H1 (cell line): ENCODE data around the gene EIF4E2. TPM values are rescaled to one million over a fixed set of nuclear protein-coding genes. Genes with fewer than 3 reads are reported as not detected.

Source experiments
- CTCF ChIA-PET: fragments of 300-600 bp; sonication (Branson Sonifier 250); formaldehyde crosslinking; loops from one replicate; lab custom pipeline; 2021; ENCODE audit not compliant: partially characterized antibody; lab: Charles Lee
- POLR2A ChIA-PET: fragments of 300-600 bp; sonication (Branson Sonifier 250); formaldehyde crosslinking; loops from one replicate; lab custom pipeline; 2021; ENCODE audit warnings: inconsistent platforms; ENCODE audit not compliant: partially characterized antibody; lab: Charles Lee
- DNase-seq, 2 experiments: peaks; one replicate each; pipeline versions ENCODE4 v3.0.0 to v3.0.0-alpha.2; 2010 to 2022; ENCODE audit warnings: low spot score in 2 of 2, low read depth in 1 of 2, mixed read lengths in 1 of 2
- FAIRE-seq: peaks from 2 replicates; lab custom pipeline; 2011; peaks lifted over from hg19 to GRCh38; lab: Jason Lieb, UNC
- H2AFZ ChIP-seq: 2 replicates; pipeline ENCODE4 v1.8.1; 2012; ENCODE audit warnings: low read length, inconsistent platforms
- H2AK5ac ChIP-seq: 2 replicates; pipeline ENCODE4 v1.6.1; 2013; ENCODE audit warnings: low read depth, low read length
- H2BK120ac ChIP-seq: replicated peaks from 2 replicates; pipeline ENCODE3; 2013; ENCODE audit warnings: low read depth, low read length, inconsistent platforms
- H2BK12ac ChIP-seq: 2 replicates; pipeline ENCODE4 v1.6.1; 2013; ENCODE audit warnings: low read depth, low read length
- H2BK15ac ChIP-seq: 2 replicates; pipeline ENCODE4 v1.6.1; 2013; ENCODE audit warnings: low read length
- H2BK20ac ChIP-seq: 2 replicates; pipeline ENCODE4 v1.6.1; 2013; ENCODE audit warnings: low read length
- H2BK5ac ChIP-seq: 2 replicates; pipeline ENCODE4 v1.6.1; 2013; ENCODE audit warnings: low read depth, low read length
- H3K14ac ChIP-seq: 2 replicates; pipeline ENCODE4 v1.6.1; 2013; ENCODE audit warnings: inconsistent platforms; ENCODE audit not compliant: insufficient read length
- H3K18ac ChIP-seq: 2 replicates; pipeline ENCODE4 v1.6.1; 2013; ENCODE audit warnings: low read length; ENCODE audit errors: extremely low read depth
- H3K23ac ChIP-seq: 2 replicates; pipeline ENCODE4 v1.6.1; 2013; ENCODE audit warnings: inconsistent platforms; ENCODE audit not compliant: insufficient read length
- H3K23me2 ChIP-seq: 2 replicates; pipeline ENCODE4 v1.6.1; 2013; ENCODE audit warnings: low read depth, low read length
- H3K27ac ChIP-seq: 2 replicates; pipeline ENCODE4 v1.6.1; 2011; ENCODE audit warnings: low read depth, low read length, inconsistent platforms
- H3K27me3 ChIP-seq, 4 experiments: replicated peaks in 1 of 4; 1 replicate in 1 of 4; 2 replicates in 3 of 4; pipeline versions ENCODE4 v1.6.1 to v1.8.1; 2011 to 2013; ENCODE audit warnings: low read length in 3 of 4, mild to moderate bottlenecking in 3 of 4, inconsistent platforms in 2 of 4, mixed read lengths in 2 of 4, moderate library complexity in 1 of 4; ENCODE audit not compliant: control insufficient read depth in 3 of 4, insufficient read depth in 3 of 4; ENCODE audit errors: extremely low read depth in 1 of 4
- H3K36me3 ChIP-seq, 4 experiments: 2 replicates each; pipeline versions ENCODE4 v1.6.1 to v1.8.1; 2011 to 2013; ENCODE audit warnings: mild to moderate bottlenecking in 4 of 4, low read length in 3 of 4, moderate library complexity in 2 of 4, control low read depth in 1 of 4, inconsistent platforms in 1 of 4; ENCODE audit not compliant: insufficient read depth in 4 of 4, control insufficient read depth in 2 of 4
- H3K4ac ChIP-seq: replicated peaks from 2 replicates; pipeline ENCODE3; 2013; ENCODE audit warnings: low read length, low read depth, mixed read lengths, inconsistent platforms; ENCODE audit not compliant: insufficient read length
- H3K4me1 ChIP-seq, 4 experiments: replicated peaks in 1 of 4; 1 replicate in 1 of 4; 2 replicates in 3 of 4; pipeline versions ENCODE4 v1.6.1 to v1.8.1; 2011 to 2013; ENCODE audit warnings: low read length in 3 of 4, inconsistent platforms in 2 of 4, mixed read lengths in 1 of 4; ENCODE audit not compliant: insufficient read depth in 4 of 4, control insufficient read depth in 3 of 4
- H3K4me2 ChIP-seq, 2 experiments: 2 replicates each; pipeline versions ENCODE4 v1.6.1 to v1.8.1; 2011 to 2013; ENCODE audit warnings: low read depth in 2 of 2, low read length in 2 of 2, control low read depth in 1 of 2, inconsistent platforms in 1 of 2, mild to moderate bottlenecking in 1 of 2; ENCODE audit not compliant: insufficient read depth in 1 of 2
- H3K4me3 ChIP-seq, 4 experiments: fragments of 200-600, 300-600 bp in 1 of 4; sonication (generic), shearing (Covaris generic), sonication (Bioruptor Twin) in 1 of 4; 2 replicates each; pipeline versions ENCODE4 v1.5.1 to v1.8.1; 2011 to 2016; ENCODE audit warnings: low read length in 4 of 4, low read depth in 3 of 4, control low read depth in 2 of 4, inconsistent platforms in 2 of 4, mild to moderate bottlenecking in 2 of 4, mixed read lengths in 1 of 4, moderate library complexity in 1 of 4; ENCODE audit not compliant: insufficient read depth in 2 of 4; ENCODE audit errors: extremely low read depth in 1 of 4
- H3K56ac ChIP-seq: replicated peaks from 2 replicates; pipeline ENCODE3; 2013; ENCODE audit warnings: low read depth, mild to moderate bottlenecking, mixed read lengths, low read length, inconsistent platforms; ENCODE audit not compliant: insufficient read length
- H3K79me1 ChIP-seq: 2 replicates; pipeline ENCODE4 v1.6.1; 2013; ENCODE audit warnings: low read depth, low read length, control low read depth
- H3K79me2 ChIP-seq, 2 experiments: 2 replicates each; pipeline versions ENCODE4 v1.6.1 to v1.8.1; 2012 to 2013; ENCODE audit warnings: low read length in 2 of 2, mild to moderate bottlenecking in 2 of 2, inconsistent platforms in 1 of 2; ENCODE audit not compliant: insufficient read depth in 2 of 2, control insufficient read depth in 1 of 2
- H3K9ac ChIP-seq, 4 experiments: replicated peaks in 1 of 4; 1 replicate in 1 of 4; 2 replicates in 3 of 4; pipeline versions ENCODE4 v1.6.1 to v1.8.1; 2011 to 2013; ENCODE audit warnings: low read depth in 3 of 4, low read length in 3 of 4, control low read depth in 2 of 4, mild to moderate bottlenecking in 2 of 4, moderate library complexity in 2 of 4, inconsistent platforms in 1 of 4; ENCODE audit errors: extremely low read depth in 1 of 4
- H3K9me3 ChIP-seq, 2 experiments: 2 replicates each; pipeline versions ENCODE4 v1.6.1 to v1.8.1; 2012 to 2013; ENCODE audit warnings: mild to moderate bottlenecking in 2 of 2, moderate library complexity in 2 of 2, control low read depth in 1 of 2, inconsistent platforms in 1 of 2, low read depth in 1 of 2, low read length in 1 of 2, mixed read lengths in 1 of 2; ENCODE audit not compliant: insufficient read depth in 2 of 2
- H4K20me1 ChIP-seq, 2 experiments: replicated peaks in 1 of 2; 2 replicates each; pipeline versions ENCODE3 to v1.8.1; 2011 to 2013; ENCODE audit warnings: inconsistent platforms in 2 of 2, low read length in 2 of 2, mild to moderate bottlenecking in 1 of 2; ENCODE audit not compliant: insufficient read depth in 2 of 2, control insufficient read depth in 1 of 2
- H4K5ac ChIP-seq: 2 replicates; pipeline ENCODE4 v1.6.1; 2013; ENCODE audit warnings: low read length, low read depth, mixed read lengths, inconsistent platforms; ENCODE audit not compliant: insufficient read length
- H4K8ac ChIP-seq: 2 replicates; pipeline ENCODE4 v1.8.0; 2013; ENCODE audit warnings: mild to moderate bottlenecking, moderate library complexity, low read length, inconsistent platforms; ENCODE audit not compliant: insufficient read depth; ENCODE audit errors: extremely low read depth
- H4K91ac ChIP-seq: replicated peaks from 2 replicates; pipeline ENCODE3; 2013; ENCODE audit warnings: low read length, mixed read lengths, inconsistent platforms; ENCODE audit not compliant: insufficient read length
- GABPA ChIP-seq: IDR thresholded peaks from 2 replicates; pipeline ENCODE4 v1.6.1; 2011; ENCODE audit warnings: mild to moderate bottlenecking, low read length, moderate library complexity, borderline replicate concordance; ENCODE audit not compliant: insufficient read depth
- WGBS, 2 experiments: shearing (Covaris generic) in 1 of 2; methylation state at CpG; one replicate each; pipeline versions ENCODE4 v1.1.6 to v1.1.7; 2013 to 2015; ENCODE audit warnings: low lambda C conversion rate in 2 of 2, mixed read lengths in 2 of 2, inconsistent platforms in 1 of 2, low coverage in 1 of 2, missing lambda C conversion rate in 1 of 2; ENCODE audit not compliant: insufficient replicate concordance in 2 of 2, insufficient coverage in 1 of 2, insufficient read length in 1 of 2; ENCODE audit errors: extremely low coverage in 1 of 2, missing lambda C conversion rate in 1 of 2; 5-methylcytosine and 5-hydroxymethylcytosine counted together
- polyA plus RNA-seq, 7 experiments: library from polyadenylated mRNA; depleted of rRNA in 3 of 7; stranded (reverse) in 5 of 7; unstranded in 2 of 7; fragments of >200 nt in 5 of 7; fragments of 200-250 nt in 2 of 7; gene quantifications; 1 replicate in 5 of 7; 2 replicates in 1 of 7; 4 replicates in 1 of 7; pipeline versions ENCODE4 v1.2.1 to v1.2.3, GENCODE V29; 2011 to 2013; ENCODE audit warnings: missing spikeins in 2 of 7, mixed read lengths in 2 of 7
- total RNA-seq: library from RNA; stranded (reverse); fragmentation: NEBNext Ultra II Directional; extraction: Animal tissue kit (Norgen Biotek cat#: 25700); gene quantifications from 2 replicates; pipeline ENCODE4 v1.2.1, GENCODE V29; 2021
- TF ChIP-seq, protein P1 (sequence below): IDR thresholded peaks from 2 replicates; pipeline ENCODE4 v1.6.1; 2012; ENCODE audit warnings: low read length, inconsistent platforms

Gene EIF4E2
- total and polyA plus RNA-seq, 2 of the 8 experiments (the other 6 are each of a cell fraction or from before 2014, with no cell fraction given) = 39.4 to 114 TPM

DNA sequence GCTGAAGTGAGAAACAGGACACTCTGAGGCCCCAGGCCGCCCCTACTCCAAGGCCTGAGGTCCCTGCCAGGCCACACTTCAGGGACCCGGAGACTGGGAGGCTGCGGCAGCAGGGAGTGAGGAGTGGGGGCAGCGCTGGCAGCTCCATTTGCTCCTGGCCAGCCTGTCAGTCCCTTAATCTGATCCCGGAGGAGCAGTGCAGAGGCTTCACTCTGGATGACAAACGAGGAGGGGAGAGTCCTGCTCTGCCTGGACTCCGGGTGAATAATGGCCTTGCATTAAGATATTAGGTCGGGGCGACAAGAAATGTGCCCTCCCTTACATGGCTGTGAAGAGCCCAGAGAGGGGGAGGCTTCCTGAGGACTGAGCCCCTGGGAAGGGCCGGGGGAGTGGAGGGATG lies 44.6 kb upstream of the EIF4E2 start:
- CTCF ChIA-PET = interaction anchor here (0.8 to 10.8 kb wide), 7 partner anchors 12 to 69 kb away, joined by 3 to 176 read pairs (median 3); partner anchors contain the start of genes CHRND and PRSS56

More for the DNA sequence above, 44.6 kb upstream of the EIF4E2 start:
- Histone ChIP-seq H3K4me3 (peak overlapping the region in 1 of 4 experiments; percentile 18; a peak in 1 of 8 replicates), H4K5ac (no peak overlapping the region), H4K91ac (no peak overlapping the region), H4K20me1 (peaks cover 0 to 2% of the 10 kb centered on the region in 2 experiments), H2BK12ac (no peak overlapping the region), H4K8ac (peak overlapping the region; percentile 11; the same call in 1 of the 2 replicates), H2AK5ac (no peak overlapping the region), H2AFZ (no peak overlapping the region), H3K18ac (no peak overlapping the region), H2BK15ac (no peak overlapping the region), H3K56ac (no peak overlapping the region), H3K9me3 (no peaks in the 10 kb centered on the region), H3K9ac (no peak overlapping the region), H3K27ac (no peak overlapping the region), H2BK5ac (no peak overlapping the region), H3K23ac (no peak overlapping the region), H3K23me2 (peaks cover 12% of the 10 kb centered on the region), H2BK120ac (no peak overlapping the region), H3K4ac (no peak overlapping the region), H3K79me1 (no peaks in the 10 kb centered on the region), H3K27me3 (peaks cover 15 to 47% (median 42%) of the 10 kb centered on the region in 4 experiments), H3K79me2 (no peaks in the 10 kb centered on the region), H2BK20ac (no peak overlapping the region), H3K14ac (no peak overlapping the region), H3K36me3 (no peaks in the 10 kb centered on the region), H3K4me1 (peaks cover 0 to 25% (median 17%) of the 10 kb centered on the region in 4 experiments; a peak in 6 of 7 replicates), H3K4me2 (peak overlapping the region; percentile 30 to 36; a peak in 2 of 4 replicates)
- 45% methylated on average over 9 of the region's 10 CpGs; no CpG with 5 or more reads in 1 of the 2 experiments for WGBS, 2 experiments
- TF ChIP-seq, protein P1, sequence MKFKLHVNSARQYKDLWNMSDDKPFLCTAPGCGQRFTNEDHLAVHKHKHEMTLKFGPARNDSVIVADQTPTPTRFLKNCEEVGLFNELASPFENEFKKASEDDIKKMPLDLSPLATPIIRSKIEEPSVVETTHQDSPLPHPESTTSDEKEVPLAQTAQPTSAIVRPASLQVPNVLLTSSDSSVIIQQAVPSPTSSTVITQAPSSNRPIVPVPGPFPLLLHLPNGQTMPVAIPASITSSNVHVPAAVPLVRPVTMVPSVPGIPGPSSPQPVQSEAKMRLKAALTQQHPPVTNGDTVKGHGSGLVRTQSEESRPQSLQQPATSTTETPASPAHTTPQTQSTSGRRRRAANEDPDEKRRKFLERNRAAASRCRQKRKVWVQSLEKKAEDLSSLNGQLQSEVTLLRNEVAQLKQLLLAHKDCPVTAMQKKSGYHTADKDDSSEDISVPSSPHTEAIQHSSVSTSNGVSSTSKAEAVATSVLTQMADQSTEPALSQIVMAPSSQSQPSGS = no peak
- no peak for TF ChIP-seq GABPA
- no peak for FAIRE-seq
- POLR2A ChIA-PET = interaction anchor here (1.0 kb wide), 1 partner anchor 17 kb away, joined by 3 read pairs; no protein-coding TSS in a partner anchor
- no peak for DNase-seq
